Stimulated activated CD4-positive, alpha-beta T cell treated with anti-CD3 and anti-CD28 coated beads, Interleukin-15, amount 100 ng/mL, for 48 hours (primary cell): ENCODE data around the gene THAP5.

Source experiments
- DNase-seq, 2 donors: peaks; one replicate each; pipeline ENCODE4 v3.0.0-alpha.2; 2020; ENCODE audit warnings: low read depth in 2 of 2

Gene THAP5, protein sequence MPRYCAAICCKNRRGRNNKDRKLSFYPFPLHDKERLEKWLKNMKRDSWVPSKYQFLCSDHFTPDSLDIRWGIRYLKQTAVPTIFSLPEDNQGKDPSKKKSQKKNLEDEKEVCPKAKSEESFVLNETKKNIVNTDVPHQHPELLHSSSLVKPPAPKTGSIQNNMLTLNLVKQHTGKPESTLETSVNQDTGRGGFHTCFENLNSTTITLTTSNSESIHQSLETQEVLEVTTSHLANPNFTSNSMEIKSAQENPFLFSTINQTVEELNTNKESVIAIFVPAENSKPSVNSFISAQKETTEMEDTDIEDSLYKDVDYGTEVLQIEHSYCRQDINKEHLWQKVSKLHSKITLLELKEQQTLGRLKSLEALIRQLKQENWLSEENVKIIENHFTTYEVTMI

DNA sequence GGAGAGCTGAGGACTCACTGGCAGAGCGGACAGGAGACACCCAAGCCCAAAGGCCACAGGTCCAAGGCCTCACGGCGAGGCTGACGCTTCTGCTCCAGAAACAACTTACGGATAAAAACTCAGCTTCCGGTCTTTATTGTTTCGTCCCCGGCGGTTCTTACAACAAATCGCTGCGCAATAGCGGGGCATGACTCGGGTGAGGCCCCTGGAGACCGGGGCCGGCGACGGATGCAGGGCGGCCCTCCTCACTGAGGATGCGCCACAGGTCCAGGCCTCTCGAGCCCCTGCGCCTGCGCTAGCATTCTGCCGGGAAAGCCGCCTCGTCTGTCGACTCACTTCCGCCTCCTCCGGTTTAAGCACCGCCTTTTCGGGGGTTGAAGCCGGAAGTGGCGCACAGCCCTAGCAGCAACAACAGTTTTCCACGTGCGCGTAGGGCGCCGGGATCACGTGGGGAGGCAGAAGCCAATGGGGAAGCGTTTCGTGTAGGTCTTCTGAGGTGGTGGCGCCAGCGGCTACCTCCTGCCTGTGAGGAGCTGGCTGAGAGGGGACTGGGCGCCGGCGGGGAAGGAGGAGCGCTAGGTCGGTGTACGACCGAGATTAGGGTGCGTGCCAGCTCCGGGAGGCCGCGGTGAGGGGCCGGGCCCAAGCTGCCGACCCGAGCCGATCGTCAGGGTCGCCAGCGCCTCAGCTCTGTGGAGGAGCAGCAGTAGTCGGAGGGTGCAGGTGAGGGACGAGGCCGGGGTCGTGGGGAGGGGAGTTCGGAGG, at the start of gene THAP5, which contains the start of gene DNAJB9:
TSS of gene THAP5 (minus strand) at position 326 of the 765 bp plus-strand sequence. CDS start at position 189, 137 bp downstream.
TSS of gene DNAJB9 (plus strand) at position 494 of the 765 bp plus-strand sequence. CDS start 1,853 bp downstream, outside the sequence.
- DNase-seq: peak; percentile 98

DNA sequence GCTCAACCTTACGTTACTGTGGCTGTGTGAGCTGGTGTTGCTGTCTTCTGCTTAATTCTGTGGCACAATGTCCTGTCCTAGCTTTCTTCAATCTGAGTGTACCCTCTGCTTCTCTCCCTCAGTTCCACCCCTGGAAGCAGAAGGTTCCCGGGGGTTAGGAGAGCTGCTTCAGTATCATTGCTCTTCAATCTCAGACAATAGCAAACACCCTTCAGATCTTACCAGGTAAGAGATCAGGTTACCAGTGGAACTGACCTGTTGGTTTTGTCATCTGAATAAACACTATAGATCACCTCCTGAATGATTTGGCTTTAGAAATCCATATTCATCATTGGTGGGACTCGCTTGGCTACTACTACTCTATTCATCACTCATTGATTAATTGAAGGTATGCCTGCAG, 48.5 kb upstream of the THAP5 start:
- no peak for DNase-seq

DNA sequence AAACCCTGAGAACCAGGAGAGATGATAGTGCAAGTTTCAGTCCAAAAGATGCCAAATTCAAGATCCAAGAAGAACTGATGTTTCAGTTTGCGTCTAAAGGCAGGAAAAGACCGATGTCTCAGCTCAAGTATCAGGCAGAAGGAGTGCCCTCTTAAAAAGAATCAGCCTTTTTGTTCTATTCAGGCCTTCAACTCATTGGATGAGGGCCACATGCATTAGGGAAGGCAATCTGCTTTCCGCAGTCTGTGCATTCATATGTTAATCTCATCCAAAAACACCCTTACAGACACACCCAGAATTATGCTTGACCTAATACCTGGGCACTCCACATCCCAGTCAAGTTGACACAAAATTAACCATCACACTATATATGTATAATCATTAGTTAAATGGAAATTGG, 45.4 kb upstream of the THAP5 start:
- DNase-seq: no peak

DNA sequence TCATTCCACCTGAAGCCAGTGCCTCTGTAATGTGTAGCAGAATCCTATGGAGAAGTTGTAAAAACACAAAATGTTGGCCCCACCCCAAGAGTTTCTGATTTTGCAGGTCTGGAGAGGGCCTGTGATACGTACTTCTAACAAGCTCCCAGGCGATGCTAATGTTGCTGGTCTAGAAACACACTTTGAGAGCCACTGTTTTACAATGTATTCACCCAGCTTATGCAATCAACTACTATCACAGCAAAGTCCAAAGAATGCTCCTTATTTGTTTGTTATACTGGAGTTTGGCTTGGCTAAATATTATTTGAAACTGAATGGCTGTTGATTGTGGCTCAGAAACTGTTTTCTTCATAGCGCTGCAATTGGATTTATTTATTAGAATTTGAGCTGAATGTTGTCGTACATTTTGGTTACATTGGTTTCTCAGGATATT, 44.5 kb upstream of the THAP5 start:
- DNase-seq: no peak

DNA sequence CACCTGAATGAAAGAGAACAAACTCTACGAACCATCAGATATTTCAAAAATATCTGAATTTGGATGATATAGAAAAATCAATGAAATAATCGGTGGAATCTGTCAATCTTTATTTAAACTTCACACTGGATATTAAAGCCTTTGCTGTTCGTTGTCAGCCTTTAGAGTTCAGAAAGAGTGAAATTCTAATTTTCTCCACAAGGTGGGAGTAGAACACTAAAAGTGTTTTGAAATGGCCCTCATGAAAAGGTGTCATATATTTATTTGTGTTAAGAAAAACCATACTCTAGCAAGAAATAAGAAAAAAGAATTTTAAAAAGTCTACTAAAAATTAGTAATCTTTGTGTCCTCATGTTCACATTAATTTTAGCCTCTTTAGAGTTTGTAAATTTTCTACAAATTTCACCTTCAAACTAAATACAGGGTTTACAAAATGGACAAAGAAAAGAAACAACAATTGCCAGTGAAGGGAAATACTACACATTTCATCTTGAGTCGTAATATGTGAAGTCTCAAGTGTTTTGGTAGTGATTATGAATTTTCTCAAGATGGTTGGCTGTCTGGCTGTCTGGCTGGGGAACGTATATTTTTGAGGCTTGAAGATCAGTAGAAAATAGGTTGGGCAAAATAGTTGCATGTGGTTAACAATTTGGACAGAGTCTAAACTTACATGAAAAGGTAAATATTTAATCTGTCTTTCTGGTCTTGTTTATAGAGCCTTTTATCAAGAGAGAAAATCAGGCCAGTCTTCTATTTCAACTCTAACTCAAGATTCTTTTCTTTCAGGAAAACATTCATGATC, 43.8 kb upstream of the THAP5 start:
- no peak for DNase-seq

DNA sequence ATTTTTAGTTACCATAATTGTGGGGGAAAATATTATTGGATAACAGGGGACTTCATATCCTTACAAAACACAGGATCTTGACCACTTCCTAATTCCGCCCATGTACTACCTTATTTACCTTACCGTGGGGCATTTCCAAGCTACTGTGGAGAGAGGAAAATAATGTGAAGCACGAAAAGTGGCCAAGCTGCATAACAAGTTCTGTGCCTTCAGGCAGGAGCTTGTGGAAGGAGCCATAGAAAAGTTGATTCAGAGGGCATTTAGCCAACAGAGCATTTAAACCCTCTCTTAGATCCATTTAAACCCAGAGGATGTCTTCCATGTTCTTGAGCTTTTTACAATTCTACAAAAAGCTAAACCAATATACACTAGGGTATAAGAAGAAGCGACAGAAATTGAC, 41.8 kb upstream of the THAP5 start:
- DNase-seq: no peak

DNA sequence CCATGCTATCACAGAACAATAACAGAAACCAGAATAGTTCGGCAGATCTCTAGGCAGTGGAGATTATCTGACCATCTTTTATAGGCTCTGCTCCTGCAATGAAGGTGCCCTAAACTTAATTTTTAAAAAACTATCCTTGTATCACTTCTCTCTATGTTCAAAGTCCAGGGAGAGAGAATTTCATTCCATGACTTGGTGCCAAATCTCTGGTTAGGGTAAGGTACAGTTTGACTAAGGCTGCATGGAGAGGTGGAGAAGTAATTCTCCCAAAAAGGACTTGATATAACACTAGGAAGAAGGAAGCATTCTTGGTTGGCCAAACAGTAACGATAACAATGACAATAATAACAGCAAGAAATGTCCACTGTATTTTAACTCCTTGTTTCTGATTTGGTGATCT, 40.1 kb upstream of the THAP5 start:
- no peak for DNase-seq

DNA sequence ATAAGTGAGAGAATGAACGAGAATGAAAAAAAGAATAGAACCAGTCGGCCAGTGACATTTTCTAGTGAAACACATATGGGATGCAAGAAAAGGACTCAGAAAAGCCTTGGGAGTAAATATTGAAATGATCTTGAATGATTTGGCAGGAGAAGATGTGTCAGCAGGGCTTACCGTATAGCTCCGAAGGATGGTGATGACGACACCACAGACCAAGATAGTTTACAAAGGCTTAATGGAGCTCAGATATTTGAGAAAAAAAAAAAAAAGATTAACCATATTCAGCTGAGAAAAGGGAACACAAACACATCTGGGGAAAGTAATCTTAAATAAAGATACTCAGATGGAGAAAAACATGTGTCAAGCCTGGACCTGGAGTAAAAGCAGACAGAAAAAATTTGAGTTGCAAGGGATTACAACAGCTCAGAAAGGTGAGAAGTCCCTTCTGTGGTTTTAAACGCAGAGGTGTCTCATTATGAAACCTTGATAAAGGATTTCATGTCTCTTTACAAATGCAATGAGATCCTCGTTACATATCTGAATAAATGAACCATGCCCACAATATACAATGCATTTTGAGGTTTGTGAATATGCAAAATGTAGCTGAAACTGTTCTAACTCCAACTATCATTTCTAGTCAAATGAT, 36.2 kb upstream of the THAP5 start:
- no peak for DNase-seq

DNA sequence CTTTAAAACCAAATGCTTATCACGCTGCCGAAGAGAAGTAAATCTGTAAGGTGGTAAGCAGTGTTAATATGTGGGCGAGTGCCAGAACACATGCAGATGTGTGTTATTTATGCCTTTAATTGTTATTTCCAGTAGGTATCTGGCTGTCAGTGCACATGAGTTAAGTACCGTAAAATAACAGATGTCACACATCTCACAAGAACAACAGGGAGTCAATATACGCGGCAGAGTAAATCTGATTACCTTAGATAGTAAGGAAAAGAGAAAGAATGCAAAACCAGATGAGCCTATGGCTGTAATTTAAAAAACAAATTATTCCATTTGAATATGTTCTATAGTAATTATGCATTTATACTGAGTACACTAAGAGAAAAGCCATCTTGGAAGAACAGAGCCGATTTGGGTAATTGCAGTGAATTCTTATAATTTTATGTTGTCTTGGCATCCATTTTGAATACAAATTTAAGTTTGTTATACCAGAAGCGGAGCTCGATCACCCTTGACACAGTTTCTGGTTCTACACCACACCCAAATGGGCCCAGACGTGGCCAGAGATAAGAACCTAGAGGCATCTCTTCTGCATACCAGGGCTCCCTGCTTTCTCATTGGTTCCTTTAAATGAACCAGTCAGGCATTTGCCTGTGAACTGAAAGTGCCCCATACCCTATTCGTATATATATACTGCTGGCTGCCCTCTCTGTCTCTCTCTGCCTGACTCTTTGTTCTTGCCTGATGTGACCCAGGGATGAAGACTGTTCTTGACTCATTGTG, 35.0 kb upstream of the THAP5 start:
- DNase-seq: no peak

DNA sequence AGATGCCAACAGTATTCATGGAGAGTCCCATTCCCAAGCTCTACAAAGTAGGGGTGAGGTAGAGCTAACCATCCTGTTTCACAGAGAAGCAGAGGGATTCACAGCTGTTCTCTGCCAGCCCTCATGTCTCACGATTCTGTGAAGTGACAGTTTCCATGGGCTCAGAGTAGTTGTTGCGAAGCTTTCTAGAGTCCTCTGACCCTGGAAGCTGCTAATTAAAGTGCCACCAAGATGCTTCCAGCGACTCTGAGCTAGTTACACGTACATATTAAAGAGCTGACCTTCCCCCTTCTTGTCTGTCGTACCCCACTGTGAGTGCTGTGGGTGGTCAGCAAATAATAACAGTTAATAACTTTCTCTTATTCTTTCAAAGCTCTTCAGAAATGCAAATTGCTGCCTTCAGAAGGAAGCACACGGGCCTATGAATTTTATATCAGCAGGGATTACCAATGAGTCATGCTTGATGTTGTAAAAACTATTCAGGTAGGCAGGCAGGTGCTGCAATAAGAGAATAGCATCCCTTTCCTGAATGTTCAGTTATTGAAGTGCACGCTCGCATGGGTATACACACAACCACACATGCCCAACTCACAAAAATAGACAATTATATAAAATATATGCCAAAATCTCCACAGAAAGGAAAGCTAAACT, 34.3 kb upstream of the THAP5 start:
- no peak for DNase-seq

DNA sequence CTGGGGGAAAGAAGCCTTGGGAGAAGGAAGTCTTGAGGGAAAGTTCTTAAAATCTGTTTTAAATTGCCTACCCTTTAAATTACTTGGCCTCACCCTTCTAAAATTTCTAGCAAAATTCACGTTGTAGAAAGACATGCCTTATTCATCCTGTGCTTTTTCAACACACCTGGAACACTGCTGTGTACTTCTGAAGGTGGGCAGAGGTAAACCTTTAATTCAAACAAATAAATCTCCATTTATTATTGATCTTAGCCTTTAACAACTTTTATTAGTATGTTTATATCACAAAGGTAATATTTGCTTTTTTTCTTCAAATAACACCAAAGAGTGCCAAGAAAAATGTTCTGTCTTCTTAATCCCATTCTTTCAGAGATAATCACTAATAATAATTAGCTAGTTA, 30.9 kb upstream of the THAP5 start:
- DNase-seq: no peak

DNA sequence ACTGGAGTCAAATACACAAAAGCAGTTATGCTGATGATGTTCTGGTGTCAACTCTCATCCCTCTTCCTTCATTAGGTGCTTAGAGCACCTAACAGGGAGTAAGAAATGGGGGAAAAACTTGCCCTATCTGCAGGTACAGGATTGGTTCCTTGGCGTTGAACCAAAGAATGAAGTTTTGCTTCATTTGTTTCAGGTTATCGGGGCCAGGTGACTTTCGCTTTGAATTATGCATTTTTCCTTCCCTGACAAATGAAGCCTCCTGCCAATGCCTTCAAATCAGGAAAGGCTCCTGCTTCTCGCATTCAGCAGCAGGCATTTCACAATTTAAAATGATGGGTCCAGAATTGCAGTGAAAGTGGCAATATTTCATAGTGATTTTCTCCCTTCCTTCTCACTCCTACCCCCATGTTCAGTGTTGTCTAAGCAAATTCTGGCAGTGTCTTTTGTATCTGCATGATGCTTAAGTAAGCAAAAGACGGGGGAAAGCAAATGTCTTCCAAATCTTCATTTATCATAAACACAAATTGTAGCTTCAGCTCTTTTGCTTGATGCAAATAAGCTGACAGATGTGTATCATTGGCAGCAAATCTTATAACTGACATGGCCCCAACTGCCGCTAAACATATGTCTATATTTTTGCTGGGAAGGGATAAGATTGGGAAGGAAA, 29.5 kb upstream of the THAP5 start:
- DNase-seq: no peak

DNA sequence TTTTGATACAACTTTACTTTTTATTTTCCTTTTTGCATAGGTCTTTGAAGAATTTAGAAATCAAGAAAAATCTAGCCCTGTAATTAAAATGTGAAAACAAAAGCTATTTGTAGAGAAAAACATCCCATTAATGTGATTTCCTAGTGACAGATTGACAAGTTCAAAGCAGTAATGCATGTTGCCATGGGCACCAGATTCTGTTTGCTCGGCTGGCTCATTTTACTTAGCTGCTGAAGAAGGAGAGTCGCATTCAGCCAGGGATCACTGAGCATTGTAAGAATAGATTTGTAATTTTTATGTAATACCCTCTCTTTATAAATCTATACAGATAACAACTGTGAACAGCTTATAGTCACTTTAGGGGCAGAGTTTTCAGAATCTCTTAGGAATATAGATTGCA, 28.6 kb upstream of the THAP5 start:
- DNase-seq: no peak

DNA sequence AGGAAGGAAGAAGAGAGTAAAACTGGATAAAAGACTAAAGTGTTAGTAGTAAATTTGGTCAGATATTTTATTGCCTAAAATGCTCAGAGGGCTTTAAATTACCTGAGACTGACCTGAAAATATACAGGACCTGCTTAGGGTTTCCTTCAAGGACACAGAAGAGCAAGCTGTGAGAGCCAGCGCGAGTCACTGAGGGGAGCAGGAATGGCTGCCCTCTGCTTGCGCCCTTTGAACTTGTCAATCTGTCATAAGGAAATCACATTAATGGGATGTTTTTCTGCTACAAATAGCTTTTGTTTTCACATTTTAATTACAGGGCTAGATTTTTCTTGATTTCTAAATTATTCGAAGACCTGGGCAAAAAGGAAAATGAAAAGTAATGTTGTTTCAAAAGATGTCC, 27.1 kb upstream of the THAP5 start:
- DNase-seq: no peak

DNA sequence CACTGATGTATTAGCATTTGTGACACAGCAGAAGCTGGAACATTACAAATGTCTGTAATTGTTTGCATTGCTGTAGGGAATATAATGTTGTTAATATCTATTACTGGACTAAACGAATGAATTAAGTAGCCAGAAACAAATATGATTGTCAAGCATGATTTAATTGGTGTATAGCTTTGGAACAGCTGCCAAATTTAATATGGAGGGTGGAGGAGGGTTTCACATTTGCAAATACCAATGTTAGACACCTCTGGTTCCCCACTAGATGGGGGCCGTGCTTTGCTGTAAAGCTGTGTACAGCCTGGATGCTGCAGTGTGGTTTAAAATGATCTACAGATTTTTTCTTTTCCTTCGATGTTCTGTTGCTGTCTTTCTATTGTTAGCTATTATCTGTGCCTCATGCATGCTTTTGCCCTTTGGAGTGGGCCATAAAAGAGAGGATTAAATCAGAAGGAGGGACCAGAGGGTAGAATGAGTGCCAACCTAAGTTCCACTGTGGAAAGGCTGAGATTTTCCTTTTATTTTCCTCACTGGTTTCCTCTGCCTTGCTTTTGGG, 23.2 kb upstream of the THAP5 start:
- DNase-seq: no peak

DNA sequence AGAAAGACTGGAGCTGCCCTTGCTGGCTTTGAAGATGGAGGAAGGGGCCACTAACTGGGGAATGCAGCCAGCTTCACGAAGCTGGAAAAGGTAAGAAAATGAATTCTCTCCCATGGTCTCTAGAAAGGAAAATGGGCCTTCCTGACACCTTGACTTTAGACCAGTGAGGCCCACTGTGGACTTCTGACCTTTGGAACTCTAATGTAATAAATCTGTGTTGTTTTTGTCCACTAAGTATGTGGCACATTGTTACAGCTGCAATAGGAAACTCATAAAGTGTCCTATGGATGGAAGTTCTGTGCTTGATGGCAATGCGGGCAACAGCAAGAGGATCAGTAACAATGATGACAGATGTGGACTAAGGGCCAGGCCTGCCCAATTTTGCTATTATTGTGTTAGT, 21.1 kb upstream of the THAP5 start:
- DNase-seq: no peak

DNA sequence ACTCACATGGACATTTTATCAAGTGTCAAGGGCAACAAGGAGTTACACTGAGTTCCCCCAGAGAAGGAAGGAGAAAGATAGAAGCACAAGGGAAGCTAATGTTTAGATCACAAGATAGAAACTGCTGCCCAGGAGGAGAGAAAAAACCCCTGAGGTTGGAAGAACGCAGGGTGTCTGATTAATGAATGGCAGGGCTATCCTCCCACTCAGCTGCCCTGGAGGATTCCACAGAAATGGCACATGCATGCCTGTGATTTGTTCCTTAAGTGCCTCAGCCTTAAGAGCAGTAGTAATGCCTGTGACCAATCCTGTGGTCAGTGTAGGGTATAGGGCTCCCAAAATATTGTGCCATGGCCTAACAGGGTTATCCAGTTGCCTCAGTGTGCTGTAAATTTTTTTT, 20.4 kb upstream of the THAP5 start:
- DNase-seq: no peak

DNA sequence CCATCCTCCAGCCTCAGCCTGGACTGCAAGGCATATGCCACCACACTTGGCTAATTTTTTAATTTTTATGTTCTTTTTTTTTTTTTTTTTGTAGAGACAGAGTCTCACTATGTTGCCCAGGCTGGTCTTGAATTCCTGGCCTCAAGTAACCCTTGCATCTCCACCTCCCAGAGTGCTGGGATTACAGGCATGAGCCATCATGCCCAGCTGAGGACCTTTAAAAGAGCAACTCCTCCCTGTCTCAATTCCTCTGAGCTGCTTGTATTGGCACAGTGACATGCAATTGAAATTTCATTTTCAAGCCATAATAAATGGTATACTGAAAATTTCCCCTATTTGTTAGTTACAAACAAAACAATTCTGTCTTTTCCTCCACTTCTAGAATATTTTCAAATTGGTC, 19.7 kb upstream of the THAP5 start:
- no peak for DNase-seq

DNA sequence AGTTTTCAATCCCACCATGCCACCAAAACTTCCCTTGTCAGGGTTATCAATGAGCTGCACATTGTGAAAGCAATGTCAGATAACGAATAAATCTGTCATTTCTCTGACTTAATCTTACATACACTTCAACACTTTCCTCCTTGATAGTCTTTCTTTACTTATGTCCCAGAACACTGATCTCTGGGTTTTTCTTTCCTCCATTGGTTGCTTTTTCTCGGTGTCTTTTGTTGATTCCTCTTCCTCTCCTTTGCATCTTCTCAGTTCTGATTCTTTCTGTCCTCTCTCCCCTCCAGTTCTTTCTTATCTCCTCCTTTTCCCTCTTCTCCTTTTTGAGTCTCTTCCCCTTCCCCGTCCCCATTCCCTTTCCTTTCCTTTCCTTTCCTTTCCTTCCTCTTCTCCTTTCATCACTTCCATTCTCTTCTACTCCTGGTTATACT, 16.8 kb upstream of the THAP5 start:
- no peak for DNase-seq

DNA sequence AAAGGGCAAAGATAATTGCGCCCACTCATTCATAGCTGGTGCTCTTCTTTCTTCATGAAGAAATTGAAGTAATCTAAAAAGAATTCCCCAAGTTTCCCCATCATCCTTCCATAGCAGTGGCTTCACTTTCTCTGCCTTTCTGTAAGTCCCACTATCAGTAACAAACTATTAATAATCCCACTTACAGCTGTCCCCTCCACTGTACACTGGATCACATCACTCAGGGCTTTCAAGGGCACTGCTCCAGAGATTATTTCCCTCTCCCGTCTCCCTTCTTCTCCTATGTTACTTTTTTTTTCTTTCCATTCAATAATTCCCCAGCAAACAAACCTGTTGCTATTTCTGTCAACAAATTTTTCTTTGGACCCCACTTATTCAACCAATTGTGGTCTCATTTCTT, 16.3 kb upstream of the THAP5 start:
- no peak for DNase-seq
